Measurements from ENCODE around the gene PGK2. TPM values are rescaled to one million over a fixed set of nuclear protein-coding genes. Genes with fewer than 3 reads are reported as not detected.

Gene PGK2
- total RNA-seq, 1 experiment from 2014 or later = not detected

GRCh38 chr6:49744259-49744658 lies 42.8 kb downstream of the PGK2 start, which contains the start of gene CRISP3:
Gene CRISP3 (minus strand): TSS chr6:49744388. CDS start chr6:49744367, 21 bp downstream.
- no peak for DNase-seq (ENCODE audit: low read depth)
- in situ Hi-C loops (cut with HindIII; ENCODE audit: low pct_unique_long_range_greater_than_20kb, low sequenced_read_pairs) = no loop called here

DNA sequence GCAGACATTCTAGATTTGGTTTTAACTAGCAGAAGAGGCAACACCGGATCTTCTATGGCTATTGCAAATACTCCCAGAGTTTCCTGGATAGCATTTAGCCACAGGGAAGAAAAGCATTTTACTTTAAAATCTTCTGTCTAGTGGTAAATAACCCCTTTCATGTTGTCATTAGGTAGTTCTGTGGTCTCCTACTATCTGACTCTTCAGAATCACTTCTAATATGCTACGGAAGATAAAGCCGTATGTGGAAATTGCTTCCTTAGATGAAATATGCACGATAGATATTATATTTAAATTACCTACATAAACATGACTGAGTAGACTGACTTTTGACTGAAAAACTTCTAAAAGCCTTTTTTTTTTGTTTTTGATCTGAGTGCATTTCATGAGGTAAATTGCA lies 43.7 kb downstream of the PGK2 start:
- DNase-seq (ENCODE audit: low read depth) = no peak
- in situ Hi-C loops (cut with HindIII; ENCODE audit: low pct_unique_long_range_greater_than_20kb, low sequenced_read_pairs) = no loop called here

DNA sequence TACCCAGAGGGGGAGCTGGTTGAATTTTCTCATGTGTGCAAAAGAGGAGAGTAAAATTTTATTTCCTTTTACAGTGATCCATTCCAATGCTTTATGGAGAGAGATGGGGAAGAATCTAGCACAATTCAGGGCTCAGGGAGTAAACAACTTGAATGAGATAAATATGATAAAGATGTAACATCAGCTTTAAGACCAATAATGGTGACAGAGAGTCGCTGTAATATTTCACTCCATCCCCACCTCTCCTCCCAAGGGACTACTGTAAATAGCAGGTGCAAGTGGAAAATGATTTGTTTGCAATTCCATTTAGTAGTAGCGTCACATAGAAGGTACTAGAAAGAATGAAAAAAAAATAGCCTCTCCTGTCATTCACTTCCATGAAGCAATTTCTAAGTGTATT lies 47.7 kb downstream of the PGK2 start:
- no peak for DNase-seq (ENCODE audit: low read depth)
- in situ Hi-C loops (cut with HindIII; ENCODE audit: low pct_unique_long_range_greater_than_20kb, low sequenced_read_pairs) = no loop called here

DNA sequence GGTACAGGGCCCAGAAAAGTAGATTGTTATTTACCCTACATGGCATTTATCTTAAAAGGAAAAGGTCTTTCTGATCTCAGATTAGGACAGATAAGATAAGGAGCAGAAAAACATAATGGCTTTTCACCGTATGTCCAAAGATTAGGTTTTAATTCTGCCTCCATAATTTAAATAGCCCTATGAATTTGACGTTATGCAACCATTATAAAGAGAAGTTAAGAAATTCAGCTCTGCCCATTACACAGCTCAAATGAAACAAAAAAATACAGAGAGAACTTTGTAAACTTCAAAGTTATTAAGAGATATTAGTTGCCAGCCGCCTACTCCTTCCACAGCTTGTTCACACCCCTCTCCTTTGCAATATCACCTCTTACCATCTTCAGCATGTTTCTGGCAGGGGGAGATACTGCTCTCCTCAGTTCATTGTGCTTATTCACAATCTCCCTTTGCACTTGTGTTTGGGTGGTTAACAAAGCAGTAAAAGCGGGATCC lies 51.0 kb downstream of the PGK2 start:
- in situ Hi-C loops (cut with HindIII; ENCODE audit: low pct_unique_long_range_greater_than_20kb, low sequenced_read_pairs) = no loop called here
- DNase-seq (ENCODE audit: low read depth) = no peak

Other genes with a start within 250 kb of the PGK2 start
- gene C6orf141, start 236.6 kb downstream of the PGK2 start, total RNA-seq (2014; rRNA removed; shearing (Covaris generic); ENCODE audit: low replicate concordance) = not detected in 2 replicates
- gene RHAG, start 150.4 kb downstream of the PGK2 start, total RNA-seq (2014; rRNA removed; shearing (Covaris generic); ENCODE audit: low replicate concordance) = not detected in 2 replicates
- gene CRISP2, start 73.7 kb downstream of the PGK2 start, total RNA-seq (2014; rRNA removed; shearing (Covaris generic); ENCODE audit: low replicate concordance) = not detected in 2 replicates
- gene CRISP3, start 42.9 kb downstream of the PGK2 start, total RNA-seq (2014; rRNA removed; shearing (Covaris generic); ENCODE audit: low replicate concordance) = not detected in 2 replicates
- gene CRISP1, start 79.2 kb upstream of the PGK2 start, total RNA-seq (2014; rRNA removed; shearing (Covaris generic); ENCODE audit: low replicate concordance) = not detected in 2 replicates
- gene DEFB114, start 176.9 kb upstream of the PGK2 start, total RNA-seq (2014; rRNA removed; shearing (Covaris generic); ENCODE audit: low replicate concordance) = not detected in 2 replicates
- gene DEFB113, start 182.3 kb upstream of the PGK2 start, total RNA-seq (2014; rRNA removed; shearing (Covaris generic); ENCODE audit: low replicate concordance) = not detected in 2 replicates
- gene DEFB110, start 234.7 kb upstream of the PGK2 start, total RNA-seq (2014; rRNA removed; shearing (Covaris generic); ENCODE audit: low replicate concordance) = not detected in 2 replicates